ENCODE measurements around the gene IL1RAPL1.

DNA sequence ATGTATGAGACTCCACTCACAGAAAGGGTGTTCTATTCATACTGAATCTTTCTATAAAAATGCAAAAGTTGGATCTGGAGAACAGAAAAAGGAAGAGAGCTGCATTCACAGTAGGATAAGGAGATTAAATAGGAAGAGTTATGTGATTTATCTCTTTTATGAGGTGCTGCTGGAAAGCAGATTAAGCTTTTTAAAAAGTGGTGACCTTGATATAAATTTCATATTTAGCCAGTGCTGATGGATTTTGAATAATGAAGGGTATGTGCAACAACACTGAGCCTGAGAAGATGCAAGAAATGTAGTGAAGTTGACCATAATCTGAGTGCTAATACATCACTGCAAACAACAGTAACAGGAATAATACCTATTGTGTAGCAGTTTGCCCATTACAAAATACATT is 795.6 kb downstream of the IL1RAPL1 start:
- no peak for TF ChIP-seq RAD21 (conservative IDR thresholded peaks at IDR 0.05 in 1 of 2, IDR thresholded peaks at IDR 0.05 in 1 of 2)
- TF ChIP-seq JUN (IDR thresholded peaks at IDR 0.05), result no peak
- TF ChIP-seq, protein P1, sequence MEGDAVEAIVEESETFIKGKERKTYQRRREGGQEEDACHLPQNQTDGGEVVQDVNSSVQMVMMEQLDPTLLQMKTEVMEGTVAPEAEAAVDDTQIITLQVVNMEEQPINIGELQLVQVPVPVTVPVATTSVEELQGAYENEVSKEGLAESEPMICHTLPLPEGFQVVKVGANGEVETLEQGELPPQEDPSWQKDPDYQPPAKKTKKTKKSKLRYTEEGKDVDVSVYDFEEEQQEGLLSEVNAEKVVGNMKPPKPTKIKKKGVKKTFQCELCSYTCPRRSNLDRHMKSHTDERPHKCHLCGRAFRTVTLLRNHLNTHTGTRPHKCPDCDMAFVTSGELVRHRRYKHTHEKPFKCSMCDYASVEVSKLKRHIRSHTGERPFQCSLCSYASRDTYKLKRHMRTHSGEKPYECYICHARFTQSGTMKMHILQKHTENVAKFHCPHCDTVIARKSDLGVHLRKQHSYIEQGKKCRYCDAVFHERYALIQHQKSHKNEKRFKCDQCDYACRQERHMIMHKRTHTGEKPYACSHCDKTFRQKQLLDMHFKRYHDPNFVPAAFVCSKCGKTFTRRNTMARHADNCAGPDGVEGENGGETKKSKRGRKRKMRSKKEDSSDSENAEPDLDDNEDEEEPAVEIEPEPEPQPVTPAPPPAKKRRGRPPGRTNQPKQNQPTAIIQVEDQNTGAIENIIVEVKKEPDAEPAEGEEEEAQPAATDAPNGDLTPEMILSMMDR (IDR thresholded peaks at IDR 0.05), result no peak
